Liver (tissue), 3 donors: ENCODE data around the gene LRRC71.

ENCODE experiments used
- FOXA1 ChIP-seq: IDR thresholded peaks from 2 replicates; pipeline ENCODE4 v1.6.1; 2016; ENCODE audit warnings: antibody characterized with exemption
- GABPA ChIP-seq, 2 donors: IDR thresholded peaks in 1 of 2; conservative IDR thresholded peaks in 1 of 2; 2 replicates each; pipeline ENCODE4 v1.6.1; 2016; ENCODE audit warnings: antibody characterized with exemption in 2 of 2, mild to moderate bottlenecking in 1 of 2, moderate library complexity in 1 of 2
- JUND ChIP-seq, 2 donors: IDR thresholded peaks; 2 replicates each; pipeline ENCODE4 v1.6.1; 2016; ENCODE audit warnings: antibody characterized with exemption in 2 of 2
- NR2F2 ChIP-seq: IDR thresholded peaks from 2 replicates; pipeline ENCODE4 v1.6.1; 2016; ENCODE audit warnings: antibody characterized with exemption
- RAD21 ChIP-seq, 2 donors: IDR thresholded peaks; 2 replicates each; pipeline ENCODE4 v1.6.1; 2016; ENCODE audit warnings: antibody characterized with exemption in 2 of 2, mild to moderate bottlenecking in 2 of 2
- TAF1 ChIP-seq: conservative IDR thresholded peaks from 2 replicates; pipeline ENCODE4 v1.6.1; 2016; ENCODE audit warnings: antibody characterized with exemption, mild to moderate bottlenecking
- YY1 ChIP-seq: IDR thresholded peaks from 2 replicates; pipeline ENCODE4 v1.6.1; 2016; ENCODE audit warnings: antibody characterized with exemption, mild to moderate bottlenecking
- TF ChIP-seq, protein P1 (sequence below): fragments of 150-350 bp; IDR thresholded peaks from 2 replicates; pipeline ENCODE4 v1.5.1; 2017; ENCODE audit warnings: improper control_type of control experiment, low read depth, low read length; ENCODE audit not compliant: missing input control
- TF ChIP-seq, protein P2 (sequence below): IDR thresholded peaks from 2 replicates; pipeline ENCODE4 v1.6.1; 2016; ENCODE audit warnings: antibody characterized with exemption, mild to moderate bottlenecking
- TF ChIP-seq, protein P3 (sequence below): IDR thresholded peaks from 2 replicates; pipeline ENCODE4 v1.6.1; 2016; ENCODE audit warnings: antibody characterized with exemption
- TF ChIP-seq, protein P4 (sequence below): IDR thresholded peaks from 2 replicates; pipeline ENCODE4 v1.6.1; 2016; ENCODE audit warnings: antibody characterized with exemption
- TF ChIP-seq, protein P5 (sequence below): IDR thresholded peaks from 2 replicates; pipeline ENCODE4 v1.6.1; 2016; ENCODE audit warnings: antibody characterized with exemption
- donor health status: healthy.
- donor health status: healthy.

DNA sequence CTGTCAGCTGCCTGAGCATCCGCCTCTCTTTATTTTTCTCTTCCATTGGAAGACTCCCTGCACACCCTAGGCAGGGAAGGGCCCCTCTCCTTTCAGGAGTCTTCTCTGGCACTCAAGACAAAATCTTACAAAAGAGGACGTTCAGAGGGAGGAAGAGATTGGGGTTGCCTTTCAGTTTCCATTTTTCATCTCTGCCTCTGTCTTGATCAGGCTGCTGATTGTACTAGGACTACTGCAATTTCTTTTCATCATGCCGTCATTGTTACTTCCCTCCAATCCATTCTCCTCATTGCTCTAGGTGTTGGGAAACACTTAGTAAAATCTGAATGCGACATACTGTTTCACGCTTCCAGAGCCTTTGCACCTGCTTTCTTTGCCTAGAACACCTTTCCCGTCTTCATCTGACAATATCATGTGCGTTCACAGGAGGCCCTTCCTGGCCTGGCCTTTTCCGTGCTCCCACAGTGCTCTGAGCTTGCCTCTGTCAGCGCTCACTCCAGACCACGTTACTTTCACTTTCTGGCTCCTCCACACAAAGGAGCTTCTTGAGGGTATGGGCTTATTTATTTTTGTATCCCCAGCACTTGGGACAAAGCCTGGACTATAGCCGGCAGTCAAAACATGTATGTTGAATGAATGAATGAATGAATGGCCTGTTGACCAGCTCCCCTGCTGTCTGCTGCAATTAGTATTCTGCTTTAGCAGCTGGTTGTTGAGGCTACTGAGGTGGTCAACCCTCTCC, 10.9 kb downstream of the LRRC71 start:
- TF ChIP-seq, protein P1, sequence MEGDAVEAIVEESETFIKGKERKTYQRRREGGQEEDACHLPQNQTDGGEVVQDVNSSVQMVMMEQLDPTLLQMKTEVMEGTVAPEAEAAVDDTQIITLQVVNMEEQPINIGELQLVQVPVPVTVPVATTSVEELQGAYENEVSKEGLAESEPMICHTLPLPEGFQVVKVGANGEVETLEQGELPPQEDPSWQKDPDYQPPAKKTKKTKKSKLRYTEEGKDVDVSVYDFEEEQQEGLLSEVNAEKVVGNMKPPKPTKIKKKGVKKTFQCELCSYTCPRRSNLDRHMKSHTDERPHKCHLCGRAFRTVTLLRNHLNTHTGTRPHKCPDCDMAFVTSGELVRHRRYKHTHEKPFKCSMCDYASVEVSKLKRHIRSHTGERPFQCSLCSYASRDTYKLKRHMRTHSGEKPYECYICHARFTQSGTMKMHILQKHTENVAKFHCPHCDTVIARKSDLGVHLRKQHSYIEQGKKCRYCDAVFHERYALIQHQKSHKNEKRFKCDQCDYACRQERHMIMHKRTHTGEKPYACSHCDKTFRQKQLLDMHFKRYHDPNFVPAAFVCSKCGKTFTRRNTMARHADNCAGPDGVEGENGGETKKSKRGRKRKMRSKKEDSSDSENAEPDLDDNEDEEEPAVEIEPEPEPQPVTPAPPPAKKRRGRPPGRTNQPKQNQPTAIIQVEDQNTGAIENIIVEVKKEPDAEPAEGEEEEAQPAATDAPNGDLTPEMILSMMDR: no peak
- TF ChIP-seq, protein P2, sequence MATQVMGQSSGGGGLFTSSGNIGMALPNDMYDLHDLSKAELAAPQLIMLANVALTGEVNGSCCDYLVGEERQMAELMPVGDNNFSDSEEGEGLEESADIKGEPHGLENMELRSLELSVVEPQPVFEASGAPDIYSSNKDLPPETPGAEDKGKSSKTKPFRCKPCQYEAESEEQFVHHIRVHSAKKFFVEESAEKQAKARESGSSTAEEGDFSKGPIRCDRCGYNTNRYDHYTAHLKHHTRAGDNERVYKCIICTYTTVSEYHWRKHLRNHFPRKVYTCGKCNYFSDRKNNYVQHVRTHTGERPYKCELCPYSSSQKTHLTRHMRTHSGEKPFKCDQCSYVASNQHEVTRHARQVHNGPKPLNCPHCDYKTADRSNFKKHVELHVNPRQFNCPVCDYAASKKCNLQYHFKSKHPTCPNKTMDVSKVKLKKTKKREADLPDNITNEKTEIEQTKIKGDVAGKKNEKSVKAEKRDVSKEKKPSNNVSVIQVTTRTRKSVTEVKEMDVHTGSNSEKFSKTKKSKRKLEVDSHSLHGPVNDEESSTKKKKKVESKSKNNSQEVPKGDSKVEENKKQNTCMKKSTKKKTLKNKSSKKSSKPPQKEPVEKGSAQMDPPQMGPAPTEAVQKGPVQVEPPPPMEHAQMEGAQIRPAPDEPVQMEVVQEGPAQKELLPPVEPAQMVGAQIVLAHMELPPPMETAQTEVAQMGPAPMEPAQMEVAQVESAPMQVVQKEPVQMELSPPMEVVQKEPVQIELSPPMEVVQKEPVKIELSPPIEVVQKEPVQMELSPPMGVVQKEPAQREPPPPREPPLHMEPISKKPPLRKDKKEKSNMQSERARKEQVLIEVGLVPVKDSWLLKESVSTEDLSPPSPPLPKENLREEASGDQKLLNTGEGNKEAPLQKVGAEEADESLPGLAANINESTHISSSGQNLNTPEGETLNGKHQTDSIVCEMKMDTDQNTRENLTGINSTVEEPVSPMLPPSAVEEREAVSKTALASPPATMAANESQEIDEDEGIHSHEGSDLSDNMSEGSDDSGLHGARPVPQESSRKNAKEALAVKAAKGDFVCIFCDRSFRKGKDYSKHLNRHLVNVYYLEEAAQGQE: no peak
- TF ChIP-seq, protein P3, sequence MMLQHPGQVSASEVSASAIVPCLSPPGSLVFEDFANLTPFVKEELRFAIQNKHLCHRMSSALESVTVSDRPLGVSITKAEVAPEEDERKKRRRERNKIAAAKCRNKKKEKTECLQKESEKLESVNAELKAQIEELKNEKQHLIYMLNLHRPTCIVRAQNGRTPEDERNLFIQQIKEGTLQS: no peak
- TF ChIP-seq GABPA (IDR thresholded peaks at IDR 0.05 in 1 of 2, conservative IDR thresholded peaks at IDR 0.05 in 1 of 2) (no peak), JUND (IDR thresholded peaks at IDR 0.05) (no peak), TAF1 (no peak), RAD21 (IDR thresholded peaks at IDR 0.05) (no peak), YY1 (no peak), FOXA1 (no peak), NR2F2 (no peak)
- TF ChIP-seq, protein P4, sequence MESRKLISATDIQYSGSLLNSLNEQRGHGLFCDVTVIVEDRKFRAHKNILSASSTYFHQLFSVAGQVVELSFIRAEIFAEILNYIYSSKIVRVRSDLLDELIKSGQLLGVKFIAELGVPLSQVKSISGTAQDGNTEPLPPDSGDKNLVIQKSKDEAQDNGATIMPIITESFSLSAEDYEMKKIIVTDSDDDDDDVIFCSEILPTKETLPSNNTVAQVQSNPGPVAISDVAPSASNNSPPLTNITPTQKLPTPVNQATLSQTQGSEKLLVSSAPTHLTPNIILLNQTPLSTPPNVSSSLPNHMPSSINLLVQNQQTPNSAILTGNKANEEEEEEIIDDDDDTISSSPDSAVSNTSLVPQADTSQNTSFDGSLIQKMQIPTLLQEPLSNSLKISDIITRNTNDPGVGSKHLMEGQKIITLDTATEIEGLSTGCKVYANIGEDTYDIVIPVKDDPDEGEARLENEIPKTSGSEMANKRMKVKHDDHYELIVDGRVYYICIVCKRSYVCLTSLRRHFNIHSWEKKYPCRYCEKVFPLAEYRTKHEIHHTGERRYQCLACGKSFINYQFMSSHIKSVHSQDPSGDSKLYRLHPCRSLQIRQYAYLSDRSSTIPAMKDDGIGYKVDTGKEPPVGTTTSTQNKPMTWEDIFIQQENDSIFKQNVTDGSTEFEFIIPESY: no peak
- TF ChIP-seq, protein P5, sequence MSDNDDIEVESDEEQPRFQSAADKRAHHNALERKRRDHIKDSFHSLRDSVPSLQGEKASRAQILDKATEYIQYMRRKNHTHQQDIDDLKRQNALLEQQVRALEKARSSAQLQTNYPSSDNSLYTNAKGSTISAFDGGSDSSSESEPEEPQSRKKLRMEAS: no peak
